GM18511 (cell line): ENCODE results near the gene ZNF592.
"Not testable (repeated sequence)": the region's sequence is repeated elsewhere in the genome, so short reads cannot be mapped to it uniquely, and the experiment has no call there.

Experiments
- ATAC-seq: cut with Tn5 transposase; IDR thresholded peaks from one replicate; pipeline ENCODE4 v1.9.1; 2021; ENCODE audit warnings: mild to moderate bottlenecking, moderate library complexity; ENCODE audit not compliant: unreplicated experiment

ZNF592 gene

DNA sequence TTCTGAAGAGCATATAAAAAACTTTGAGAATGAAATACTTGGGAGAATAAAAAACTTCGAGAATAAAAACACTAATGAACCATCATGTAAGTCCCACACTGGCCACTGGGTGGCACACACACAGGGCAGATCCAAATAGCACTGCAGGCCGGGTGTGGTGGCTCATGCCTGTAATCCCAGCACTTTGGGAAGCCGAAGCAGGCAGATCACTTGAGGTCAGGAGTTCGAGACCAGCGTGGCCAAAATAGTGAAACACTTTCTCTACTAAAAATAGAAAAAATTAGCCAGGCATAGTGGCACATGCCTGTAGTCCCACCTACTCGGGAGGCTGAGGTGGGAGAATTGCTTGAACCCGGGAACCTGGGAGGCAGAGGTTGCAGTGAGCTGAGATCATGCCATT lies 97.2 kb downstream of the ZNF592 start:
- not testable (repeated sequence) for ATAC-seq

DNA sequence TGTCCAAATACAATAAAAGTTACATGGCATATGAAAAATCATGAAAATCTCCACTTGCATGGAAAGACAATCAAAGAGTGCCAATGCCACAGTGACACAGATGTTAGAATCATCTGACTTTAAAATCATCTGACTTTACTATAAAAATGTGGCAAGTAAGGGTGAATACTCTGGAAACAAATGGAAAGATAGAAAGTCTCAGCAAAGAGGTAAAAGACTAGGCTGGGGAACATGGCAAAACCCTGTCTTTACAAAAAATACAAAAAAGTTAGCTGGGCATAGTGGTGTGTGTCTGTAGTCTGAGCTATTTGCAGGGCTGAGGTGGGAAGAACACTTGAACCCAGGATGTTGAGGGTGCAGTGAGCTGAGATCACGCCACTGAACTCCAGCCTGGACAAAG lies 97.9 kb downstream of the ZNF592 start:
- no peak for ATAC-seq

DNA sequence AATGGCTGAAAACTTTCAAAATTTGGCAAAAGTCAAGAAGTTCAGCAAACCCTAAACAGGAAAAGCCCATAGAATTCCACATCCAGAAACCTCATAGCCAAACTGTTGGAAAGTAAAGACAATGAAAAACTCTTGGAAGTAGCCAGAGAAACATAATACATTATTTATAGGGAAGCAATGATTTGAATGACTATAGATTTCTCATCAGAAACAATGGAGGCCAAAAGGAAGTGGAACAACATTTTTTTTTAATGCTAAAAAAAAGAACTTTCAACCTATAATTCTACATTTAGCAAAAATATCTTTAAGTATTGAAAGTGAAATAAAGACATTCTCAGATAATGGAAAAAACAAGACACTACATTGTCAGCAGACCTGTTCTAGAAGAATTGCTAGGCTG lies 99.0 kb downstream of the ZNF592 start:
- ATAC-seq, result no peak

DNA sequence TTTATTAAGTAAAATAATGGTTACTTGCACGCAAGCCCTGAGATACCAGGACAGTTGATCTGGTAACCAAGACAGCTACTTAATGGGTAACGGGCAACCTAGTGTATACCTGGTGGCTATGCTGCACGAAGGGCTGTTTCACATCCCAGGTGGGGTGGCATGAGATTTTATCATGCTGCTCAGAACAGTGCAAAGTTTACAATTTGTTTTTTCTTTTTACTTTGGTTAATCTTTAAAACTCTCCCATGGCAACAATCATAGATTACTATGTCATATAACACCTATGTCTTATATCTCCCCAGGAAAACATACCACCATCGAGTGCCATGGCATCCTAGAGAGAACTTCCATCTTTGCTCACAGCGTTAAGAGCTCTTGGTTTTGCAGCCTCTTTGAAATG lies 103.8 kb downstream of the ZNF592 start:
- ATAC-seq, result no peak

DNA sequence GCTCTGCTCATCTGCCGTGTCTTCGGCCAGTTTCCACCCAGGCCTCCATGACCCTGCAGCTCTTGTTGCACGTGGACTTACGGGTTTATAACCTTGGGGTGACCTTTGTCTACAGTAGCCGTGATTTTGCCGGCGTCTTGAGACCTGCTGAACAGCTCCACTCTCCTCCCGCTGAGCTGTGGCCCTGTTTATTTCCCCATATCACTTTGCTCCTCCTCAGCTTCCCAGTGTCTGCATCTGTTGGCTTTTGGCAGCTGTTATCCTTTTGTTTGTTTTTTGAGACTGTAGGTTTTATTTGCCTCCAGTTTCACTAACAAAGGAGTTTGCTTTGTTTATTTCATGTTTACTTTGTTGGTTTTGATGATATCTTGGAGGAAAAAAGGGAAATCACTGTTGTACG lies 106.7 kb downstream of the ZNF592 start:
- ATAC-seq, result no peak

DNA sequence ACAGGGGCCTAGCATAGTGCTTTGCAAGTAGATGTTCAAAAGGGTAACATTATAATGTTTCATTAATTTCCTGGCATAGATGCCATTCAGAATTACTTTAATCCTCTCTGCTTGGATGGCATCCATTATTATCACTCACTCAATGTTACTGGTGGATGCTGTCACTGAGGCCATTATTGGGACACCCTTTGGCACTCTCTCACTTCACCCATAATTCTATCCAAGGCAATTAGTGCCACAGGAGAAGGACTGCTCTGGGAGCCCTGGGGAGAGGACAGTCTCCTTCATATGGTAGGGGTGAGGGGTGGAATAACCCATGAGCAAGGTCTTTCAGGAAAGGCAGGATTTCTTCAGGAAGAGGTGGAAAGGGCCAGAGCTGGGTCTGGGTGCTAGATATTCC lies 107.4 kb downstream of the ZNF592 start:
- ATAC-seq, result no peak
